ENCODE results near the gene ATP2A3.

The ATP2A3 gene

GRCh38 chr17:3923466-3924190, 40.6 kb downstream of the ATP2A3 start:
- TF ChIP-seq REST (IDR thresholded peaks at IDR 0.05; ENCODE audit: insufficient read depth in 1 of 2, low read depth in 2 of 2, low read length in 2 of 2) = no peak
- no peak for TF ChIP-seq SIN3A (IDR thresholded peaks at IDR 0.05; ENCODE audit: borderline replicate concordance, insufficient read depth, low read length)
- no peak for TF ChIP-seq TAF1 (IDR thresholded peaks at IDR 0.05; ENCODE audit: borderline replicate concordance, insufficient read depth, low read length)
- TF ChIP-seq FOXP2 (optimal IDR thresholded peaks at IDR 0.05; ENCODE audit: borderline replicate concordance, extremely low read depth, extremely low read length, insufficient read depth) = no peak
- no peak for TF ChIP-seq POLR2AphosphoS5 (IDR thresholded peaks at IDR 0.05; ENCODE audit: low read depth, low read length)

- TF ChIP-seq REST (IDR thresholded peaks at IDR 0.05; ENCODE audit: insufficient read depth in 1 of 2, low read depth in 2 of 2, low read length in 2 of 2) (no peak), TAF1 (IDR thresholded peaks at IDR 0.05; ENCODE audit: borderline replicate concordance, insufficient read depth, low read length) (no peak), SIN3A (IDR thresholded peaks at IDR 0.05; ENCODE audit: borderline replicate concordance, insufficient read depth, low read length) (no peak)
Measured at GRCh38 chr17:3922765-3923164, 41.5 kb downstream of the ATP2A3 start.

GRCh38 chr17:3921502-3922319, 42.5 kb downstream of the ATP2A3 start:
- TF ChIP-seq SIN3A (IDR thresholded peaks at IDR 0.05; ENCODE audit: borderline replicate concordance, insufficient read depth, low read length) = no peak
- TF ChIP-seq POLR2AphosphoS5 (IDR thresholded peaks at IDR 0.05; ENCODE audit: low read depth, low read length) = no peak
- no peak for TF ChIP-seq FOXP2 (optimal IDR thresholded peaks at IDR 0.05; ENCODE audit: borderline replicate concordance, extremely low read depth, extremely low read length, insufficient read depth)
- no peak for TF ChIP-seq REST (IDR thresholded peaks at IDR 0.05; ENCODE audit: insufficient read depth in 1 of 2, low read depth in 2 of 2, low read length in 2 of 2)
- no peak for TF ChIP-seq TAF1 (IDR thresholded peaks at IDR 0.05; ENCODE audit: borderline replicate concordance, insufficient read depth, low read length)

GRCh38 chr17:3921006-3921405, 43.2 kb downstream of the ATP2A3 start:
- TF ChIP-seq POLR2AphosphoS5 (IDR thresholded peaks at IDR 0.05; ENCODE audit: low read depth, low read length) (no peak), SIN3A (IDR thresholded peaks at IDR 0.05; ENCODE audit: borderline replicate concordance, insufficient read depth, low read length) (no peak)

GRCh38 chr17:3919123-3919624, 45.1 kb downstream of the ATP2A3 start:
- TF ChIP-seq FOXP2 (optimal IDR thresholded peaks at IDR 0.05; ENCODE audit: borderline replicate concordance, extremely low read depth, extremely low read length, insufficient read depth) (no peak), REST (IDR thresholded peaks at IDR 0.05; ENCODE audit: insufficient read depth in 1 of 2, low read depth in 2 of 2, low read length in 2 of 2) (no peak), TAF1 (IDR thresholded peaks at IDR 0.05; ENCODE audit: borderline replicate concordance, insufficient read depth, low read length) (no peak), POLR2AphosphoS5 (IDR thresholded peaks at IDR 0.05; ENCODE audit: low read depth, low read length) (no peak)

Measured in PFSK-1 (cell line).